GM23338 (cell line): ENCODE results near the gene AMBP. TPM values are rescaled to one million over a fixed set of nuclear protein-coding genes. Genes with fewer than 3 reads are reported as not detected.

Experiments
- ATAC-seq: fragments of 200-7000 bp; cut with Tn5 transposase; 3 replicates; pipeline ENCODE4 v1.9.1; 2020
- DNase-seq: peaks from one replicate; pipeline ENCODE4 v3.0.0-alpha.2; 2015; ENCODE audit warnings: low spot score
- H2AFZ ChIP-seq: fragments of 200-600 bp; sonication (generic); 2 replicates; pipeline ENCODE4 v1.8.0; 2016; ENCODE audit warnings: antibody characterized with exemption, mild to moderate bottlenecking, moderate library complexity
- H3F3A ChIP-seq: fragments of 200-600 bp; sonication (generic); replicated peaks from 2 replicates; pipeline ENCODE4 v1.8.0; 2017; ENCODE audit warnings: antibody characterized with exemption, mixed run types, low read depth
- H3K27ac ChIP-seq: fragments of 200-600 bp; sonication (generic); 2 replicates; pipeline ENCODE4 v1.6.1; 2016; ENCODE audit warnings: low read depth
- H3K27me3 ChIP-seq: fragments of 200-600 bp; sonication (generic); 2 replicates; pipeline ENCODE4 v1.8.0; 2016; ENCODE audit warnings: mild to moderate bottlenecking, mixed run types, moderate library complexity; ENCODE audit not compliant: insufficient read depth
- H3K36me3 ChIP-seq: fragments of 200-600 bp; sonication (generic); 2 replicates; pipeline ENCODE4 v1.8.0; 2016; ENCODE audit warnings: mild to moderate bottlenecking; ENCODE audit not compliant: insufficient read depth
- H3K4me1 ChIP-seq: fragments of 200-600 bp; sonication (generic); 2 replicates; pipeline ENCODE4 v1.8.0; 2016; ENCODE audit warnings: mild to moderate bottlenecking, moderate library complexity; ENCODE audit not compliant: insufficient read depth
- H3K4me2 ChIP-seq: fragments of 200-600 bp; sonication (generic); 2 replicates; pipeline ENCODE4 v1.7.1; 2017; ENCODE audit warnings: mixed run types
- H3K4me3 ChIP-seq: fragments of 200-600 bp; sonication (generic); 2 replicates; pipeline ENCODE4 v1.6.1; 2016; ENCODE audit warnings: mixed run types
- H3K79me2 ChIP-seq: fragments of 200-600 bp; sonication (generic); replicated peaks from 2 replicates; pipeline ENCODE4 v1.8.0; 2017; ENCODE audit warnings: mild to moderate bottlenecking; ENCODE audit not compliant: insufficient read depth
- H3K9me2 ChIP-seq: fragments of 200-600 bp; sonication (generic); 2 replicates; pipeline ENCODE4 v1.8.0; 2017; ENCODE audit not compliant: insufficient read depth
- H4K20me1 ChIP-seq: fragments of 200-600 bp; sonication (generic); replicated peaks from 2 replicates; pipeline ENCODE4 v1.8.0; 2017; ENCODE audit warnings: mild to moderate bottlenecking; ENCODE audit not compliant: insufficient read depth
- H3K27ac Mint-ChIP-seq: 2 replicates; pipeline ENCODE4 v1.8.0; 2020; ENCODE audit warnings: inconsistent platforms, mild to moderate bottlenecking, moderate library complexity, mixed read lengths
- H3K27me3 Mint-ChIP-seq: 3 replicates; pipeline ENCODE4 v1.8.0; 2022; ENCODE audit warnings: low read depth, mild to moderate bottlenecking, moderate library complexity, mixed read lengths, inconsistent platforms; ENCODE audit not compliant: insufficient read depth, poor library complexity
- H3K36me3 Mint-ChIP-seq: 3 replicates; pipeline ENCODE4 v1.8.0; 2021; ENCODE audit warnings: low read depth, mild to moderate bottlenecking, inconsistent platforms, moderate library complexity, mixed read lengths
- H3K4me1 Mint-ChIP-seq: 3 replicates; pipeline ENCODE4 v1.8.0; 2020; ENCODE audit warnings: mild to moderate bottlenecking, inconsistent platforms, mixed read lengths
- H3K4me3 Mint-ChIP-seq: 3 replicates; pipeline ENCODE4 v1.8.0; 2021; ENCODE audit warnings: moderate library complexity, mild to moderate bottlenecking, inconsistent platforms, mixed read lengths
- H3K9me3 Mint-ChIP-seq: 3 replicates; pipeline ENCODE4 v1.8.0; 2020; ENCODE audit warnings: moderate library complexity, mild to moderate bottlenecking, inconsistent platforms, mixed read lengths
- CREB1 ChIP-seq: fragments of 250-450 bp; sonication (Bioruptor Pico); IDR thresholded peaks from 2 replicates; pipeline ENCODE4 v1.5.0; 2020; ENCODE audit warnings: low read depth, mild to moderate bottlenecking, moderate library complexity
- EZH2phosphoT487 ChIP-seq: fragments of 200-600 bp; sonication (generic); IDR thresholded peaks from one replicate; pipeline ENCODE4 v1.8.1; 2018; ENCODE audit warnings: antibody characterized with exemption; ENCODE audit not compliant: unreplicated experiment
- JUNB ChIP-seq: IDR thresholded peaks from one replicate; pipeline ENCODE4 v1.6.1; 2016; ENCODE audit warnings: antibody characterized with exemption; ENCODE audit not compliant: unreplicated experiment
- POLR2AphosphoS5 ChIP-seq: IDR thresholded peaks from 2 replicates; pipeline ENCODE4 v1.6.1; 2016; ENCODE audit warnings: antibody characterized with exemption, low read depth
- REST ChIP-seq: IDR thresholded peaks from one replicate; pipeline ENCODE4 v1.6.1; 2018; ENCODE audit warnings: antibody characterized with exemption; ENCODE audit not compliant: unreplicated experiment
- STAT1 ChIP-seq: IDR thresholded peaks from one replicate; pipeline ENCODE4 v1.6.1; 2016; ENCODE audit warnings: antibody characterized with exemption; ENCODE audit not compliant: unreplicated experiment
- ZNF114 ChIP-seq: fragments of 250-450 bp; sonication (Bioruptor Pico); IDR thresholded peaks from 2 replicates; pipeline ENCODE4 v1.5.0; 2020; ENCODE audit warnings: mild to moderate bottlenecking, moderate library complexity
- ZNF462 ChIP-seq: fragments of 250-450 bp; sonication (Bioruptor Pico); IDR thresholded peaks from 2 replicates; pipeline ENCODE4 v1.5.0; 2020; ENCODE audit warnings: mild to moderate bottlenecking, moderate library complexity
- polyA plus RNA-seq: library from polyadenylated mRNA; unstranded; fragments of >200 nt; fragmentation: Nextera tagmentation; extraction: Ambion mirVana; gene quantifications from 2 replicates; pipeline ENCODE4 v1.2.1, GENCODE V29; 2016
- total RNA-seq: library from RNA; depleted of rRNA; stranded (reverse); fragments of >200 nt; shearing (Covaris generic); gene quantifications from 2 replicates; pipeline ENCODE4 v1.2.3, GENCODE V29; 2014

The AMBP gene
- total and polyA plus RNA-seq, 2 experiments from 2014 or later, result 1.3 to 2.0 TPM

GRCh38 chr9:114017741-114018715 lies 60.1 kb downstream of the AMBP start (continued):
- TF ChIP-seq ZNF462 (CRISPR knock-in tag), result no peak

- Histone ChIP-seq H3K36me3 (peaks cover 2% of the 10 kb centered on the region; the same call in 1 of the 2 replicates), H3K4me2 (no peak overlapping the region), H3K9me2 (no peaks in the 10 kb centered on the region), H3K79me2 (no peaks in the 10 kb centered on the region), H3K27ac (no peak overlapping the region), H3F3A (no peaks in the 10 kb centered on the region), H3K4me1 (peaks cover under 1% of the 10 kb centered on the region; the same call in 1 of the 2 replicates), H3K4me3 (no peak overlapping the region), H3K27me3 (no peaks in the 10 kb centered on the region), H4K20me1 (no peaks in the 10 kb centered on the region), H2AFZ (no peak overlapping the region)
- peaks cover 27% of the 10 kb centered on the region for H3K36me3 Mint-ChIP-seq
- TF ChIP-seq JUNB (no peak), STAT1 (no peak), EZH2phosphoT487 (no peak), REST (no peak), CREB1 (CRISPR knock-in tag) (no peak), ZNF114 (CRISPR knock-in tag) (no peak), POLR2AphosphoS5 (no peak)
- no peak overlapping the region for H3K4me3 Mint-ChIP-seq
- peaks cover under 1% of the 10 kb centered on the region; the same call in 2 of the 3 replicates for H3K4me1 Mint-ChIP-seq
- no peaks in the 10 kb centered on the region for H3K9me3 Mint-ChIP-seq
- no peak overlapping the region for H3K27ac Mint-ChIP-seq
- DNase-seq (no peak), ATAC-seq (no peak)
- no peaks in the 10 kb centered on the region for H3K27me3 Mint-ChIP-seq
Observed at GRCh38 chr9:114016629-114017423, 61.3 kb downstream of the AMBP start.
